Colon (tissue), 2 donors: ENCODE results near the gene SPG7.

ENCODE experiments used
- FAIRE-seq: peaks from 2 replicates; lab custom pipeline; 2012; peaks lifted over from hg19 to GRCh38; lab: Jason Lieb, UNC
- donor health status: control.
- donor health status: control.

Gene SPG7

DNA sequence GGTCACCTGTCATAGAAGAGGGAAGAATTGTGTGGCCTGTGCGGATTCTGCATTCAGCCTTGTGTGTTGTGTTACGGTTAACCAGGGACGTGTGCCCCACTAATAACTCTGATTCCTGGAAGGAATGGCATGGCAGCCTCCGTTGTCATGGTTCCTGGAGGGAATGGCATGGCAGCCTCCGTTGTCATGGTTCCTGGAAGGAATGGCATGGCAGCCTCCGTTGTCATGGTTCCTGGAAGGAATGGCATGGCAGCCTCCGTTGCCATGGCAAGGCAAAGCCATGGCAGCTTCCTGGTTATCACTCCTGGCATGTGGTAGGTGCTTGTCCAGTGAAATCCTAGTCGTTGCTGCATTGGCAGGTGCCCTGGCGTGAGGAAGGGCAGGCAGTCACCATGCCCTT lies 8.9 kb downstream of the SPG7 start:
- no peak for FAIRE-seq

DNA sequence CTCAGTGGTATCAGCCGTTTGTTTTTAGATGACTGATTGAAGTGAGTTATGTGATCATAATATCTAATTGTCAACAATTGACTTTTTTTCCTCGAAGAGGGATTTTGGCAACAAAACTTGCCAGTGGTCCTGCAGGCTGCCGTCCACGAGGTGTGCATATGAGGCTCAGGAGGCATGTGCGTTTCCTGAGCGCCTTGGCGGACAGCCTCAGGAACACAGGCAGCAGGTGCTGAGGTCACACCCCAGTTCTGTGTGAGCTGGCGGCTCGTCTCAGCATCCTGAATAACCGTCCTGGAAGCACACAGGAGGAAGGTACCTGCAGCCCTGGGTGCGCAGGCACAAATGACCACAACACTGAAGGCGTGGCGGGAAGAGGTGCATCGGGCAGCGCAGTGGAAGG lies 11.7 kb downstream of the SPG7 start:
- FAIRE-seq = no peak

DNA sequence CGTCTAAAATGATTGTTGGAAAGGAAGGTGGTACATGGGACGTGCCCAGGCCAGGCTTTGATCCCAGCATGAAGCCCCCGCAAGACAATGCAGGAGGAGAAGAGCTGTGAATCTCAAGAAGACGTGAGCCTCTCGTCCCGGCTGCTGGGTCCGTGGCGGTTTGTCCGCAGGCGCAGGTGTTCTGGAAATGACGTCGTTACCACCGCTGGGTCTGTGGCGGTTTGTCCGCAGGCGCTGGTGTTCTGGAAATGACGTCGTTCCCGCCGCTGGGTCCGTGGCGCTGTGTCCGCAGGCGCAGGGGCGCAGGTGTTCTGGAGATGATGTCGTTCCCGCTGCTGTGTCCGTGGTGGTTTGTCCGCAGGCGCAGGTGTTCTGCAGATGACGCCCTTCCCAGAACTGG lies 14.1 kb downstream of the SPG7 start:
- no peak for FAIRE-seq

DNA sequence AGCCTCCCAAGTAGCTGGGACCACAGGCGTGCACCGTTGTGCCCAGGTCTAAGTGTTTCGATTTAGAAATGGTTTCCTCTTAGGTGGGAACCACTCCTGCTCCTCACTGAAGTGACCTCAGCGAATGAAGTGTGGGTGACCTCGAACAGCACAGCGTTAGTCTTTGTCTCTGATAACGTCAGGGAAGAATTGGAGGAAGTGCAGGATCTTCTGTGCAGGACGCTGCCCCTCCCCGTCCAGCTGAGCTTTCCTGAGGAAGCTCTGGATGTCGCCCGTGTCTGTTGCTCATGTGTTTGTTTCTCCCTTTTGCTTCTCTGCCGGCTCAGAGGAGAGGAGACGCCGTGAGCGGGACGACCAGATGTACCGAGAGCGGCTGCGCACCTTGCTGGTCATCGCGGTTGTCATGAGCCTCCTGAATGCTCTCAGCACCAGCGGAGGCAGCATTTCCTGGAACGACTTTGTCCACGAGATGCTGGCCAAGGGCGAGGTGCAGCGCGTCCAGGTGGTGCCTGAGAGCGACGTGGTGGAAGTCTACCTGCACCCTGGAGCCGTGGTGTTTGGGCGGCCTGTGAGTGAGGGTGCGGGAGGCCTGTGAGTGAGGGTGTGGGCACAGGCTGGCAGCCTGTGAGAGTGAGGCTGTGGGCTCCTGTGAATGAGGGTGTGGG lies 15.6 kb downstream of the SPG7 start:
- FAIRE-seq = no peak

GRCh38 chr16:89525146-89525913 lies 17.1 kb downstream of the SPG7 start:
- no peak for FAIRE-seq

DNA sequence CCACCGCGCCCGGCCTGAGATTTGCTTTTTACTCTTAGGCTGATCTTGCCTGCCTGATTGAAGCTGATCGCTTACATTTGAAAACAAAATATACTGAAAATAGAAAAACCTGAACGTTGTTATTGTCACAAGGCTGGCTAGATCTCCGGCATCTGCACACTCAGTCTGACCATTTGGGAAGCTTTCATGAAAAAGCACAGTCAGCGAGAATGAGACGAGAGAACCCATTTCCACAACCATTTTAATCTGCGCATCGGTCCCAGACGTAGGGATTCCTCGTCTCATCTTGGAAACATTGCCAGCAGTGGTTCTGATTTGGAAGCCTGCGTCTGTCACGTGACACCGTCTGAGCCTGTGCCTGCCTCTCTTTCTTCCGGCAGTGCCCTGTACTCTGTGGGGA lies 20.9 kb downstream of the SPG7 start:
- no peak for FAIRE-seq

DNA sequence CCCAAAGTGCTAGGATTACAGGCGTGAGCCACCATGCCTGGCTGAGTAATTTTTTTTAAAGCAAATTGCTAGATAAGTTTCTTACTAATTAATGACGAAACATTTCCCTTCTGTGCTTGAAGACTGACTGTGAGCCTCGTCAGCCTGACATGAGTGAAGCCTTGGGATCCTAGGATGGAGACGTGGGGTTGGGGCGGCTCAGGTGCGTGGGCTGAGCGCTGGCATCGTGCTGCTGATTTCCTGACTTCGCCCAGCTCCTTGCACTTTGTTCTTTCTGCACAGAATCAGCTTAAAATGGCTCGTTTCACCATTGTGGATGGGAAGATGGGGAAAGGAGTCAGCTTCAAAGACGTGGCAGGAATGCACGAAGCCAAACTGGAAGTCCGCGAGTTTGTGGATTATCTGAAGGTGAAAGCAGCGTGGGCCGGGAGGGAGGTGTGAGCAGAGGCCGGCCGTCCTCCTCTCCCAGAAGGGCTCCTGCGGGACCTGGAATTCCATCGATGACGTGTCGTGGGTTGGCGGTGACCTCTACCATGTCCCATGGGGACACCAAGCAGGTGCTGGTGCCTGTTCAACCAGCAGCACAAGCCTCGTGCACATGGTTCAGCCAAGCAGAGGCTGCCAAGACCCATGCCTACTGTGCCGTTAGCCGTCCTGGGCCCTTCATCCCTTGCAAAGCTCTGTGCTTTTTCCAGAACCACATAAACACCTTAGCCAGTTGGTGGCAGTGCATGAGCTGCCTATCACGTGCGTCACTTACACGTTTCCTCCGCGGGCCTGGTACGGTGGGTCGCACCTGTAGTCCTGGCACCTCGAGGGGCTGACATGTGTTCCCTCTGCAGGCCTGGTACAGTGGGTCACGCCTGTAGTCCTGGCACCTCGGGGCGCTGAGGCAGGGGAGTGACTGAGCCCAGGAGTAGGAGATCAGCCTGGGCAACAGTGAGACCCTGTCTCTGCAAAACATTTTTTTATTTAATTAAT lies 22.5 kb downstream of the SPG7 start:
- no peak for FAIRE-seq

DNA sequence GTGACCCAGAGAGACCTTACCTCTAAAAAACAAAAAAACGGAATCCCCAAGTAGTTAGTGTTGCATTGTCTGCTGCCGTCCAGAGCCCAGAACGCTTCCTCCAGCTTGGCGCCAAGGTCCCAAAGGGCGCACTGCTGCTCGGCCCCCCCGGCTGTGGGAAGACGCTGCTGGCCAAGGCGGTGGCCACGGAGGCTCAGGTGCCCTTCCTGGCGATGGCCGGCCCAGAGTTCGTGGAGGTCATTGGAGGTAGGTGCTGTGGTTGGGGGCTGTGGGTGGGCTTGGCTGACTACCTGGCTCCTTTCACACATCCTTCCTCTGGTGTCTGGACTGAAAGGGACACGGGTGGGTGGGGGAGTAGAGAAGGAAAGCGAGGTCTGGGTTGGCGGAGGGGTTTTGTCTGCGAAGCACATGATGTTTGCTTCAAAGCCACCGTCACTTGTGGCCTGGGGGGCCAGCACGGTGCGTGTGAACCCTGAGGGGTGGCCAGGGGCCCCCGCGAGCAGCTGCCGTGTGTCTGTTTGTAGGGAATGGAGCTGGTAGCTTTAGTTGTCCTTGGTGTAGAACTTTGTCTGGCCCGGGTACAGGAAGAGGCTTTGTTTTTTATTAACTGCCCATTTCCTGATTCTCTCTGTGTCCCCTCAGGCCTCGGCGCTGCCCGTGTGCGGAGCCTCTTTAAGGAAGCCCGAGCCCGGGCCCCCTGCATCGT lies 23.8 kb downstream of the SPG7 start:
- FAIRE-seq = no peak

DNA sequence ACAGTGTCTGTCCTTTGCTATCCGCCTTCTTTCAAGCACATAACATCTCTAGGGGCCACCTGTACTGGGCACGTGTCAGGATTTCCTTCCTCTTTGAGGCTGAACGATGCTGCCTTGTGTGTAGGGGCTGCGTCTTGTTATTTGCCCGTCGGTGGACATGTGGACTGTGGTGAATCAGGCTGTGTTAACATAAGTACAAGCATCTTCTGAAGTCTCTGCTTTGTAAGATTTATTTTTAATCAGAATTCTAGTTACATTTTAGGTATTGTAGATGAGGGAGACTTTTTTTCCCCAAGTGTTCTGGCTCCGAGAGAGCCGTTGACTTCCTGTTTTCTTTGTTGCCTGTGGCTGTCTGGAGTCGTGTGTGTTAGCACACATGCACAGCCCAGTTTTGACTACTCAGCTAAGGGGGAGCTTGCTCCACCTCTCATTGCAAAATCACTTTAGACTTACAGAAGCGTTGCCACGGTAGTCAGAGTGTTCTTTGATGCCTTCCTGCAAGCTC lies 26.1 kb downstream of the SPG7 start:
- FAIRE-seq = no peak

DNA sequence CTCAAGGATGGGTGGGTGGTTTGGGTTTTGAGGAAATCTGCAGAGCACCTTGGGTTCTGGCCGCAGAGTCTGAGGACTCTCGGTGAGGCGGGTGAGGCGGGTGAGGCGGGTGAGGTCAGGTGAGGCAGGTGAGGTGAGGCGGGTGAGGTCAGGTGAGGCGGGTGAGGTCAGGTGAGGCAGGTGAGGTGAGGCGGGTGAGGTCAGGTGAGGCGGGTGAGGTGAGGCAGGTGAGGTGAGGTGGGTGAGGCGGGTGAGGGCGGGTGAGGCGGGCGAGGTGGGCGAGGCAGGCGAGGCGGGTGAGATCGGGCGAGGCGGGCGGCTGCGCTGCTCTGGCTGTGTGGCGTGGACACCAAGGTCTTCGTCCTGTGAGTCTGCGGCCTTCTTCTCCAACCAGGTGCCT lies 28.2 kb downstream of the SPG7 start:
- FAIRE-seq = no peak

DNA sequence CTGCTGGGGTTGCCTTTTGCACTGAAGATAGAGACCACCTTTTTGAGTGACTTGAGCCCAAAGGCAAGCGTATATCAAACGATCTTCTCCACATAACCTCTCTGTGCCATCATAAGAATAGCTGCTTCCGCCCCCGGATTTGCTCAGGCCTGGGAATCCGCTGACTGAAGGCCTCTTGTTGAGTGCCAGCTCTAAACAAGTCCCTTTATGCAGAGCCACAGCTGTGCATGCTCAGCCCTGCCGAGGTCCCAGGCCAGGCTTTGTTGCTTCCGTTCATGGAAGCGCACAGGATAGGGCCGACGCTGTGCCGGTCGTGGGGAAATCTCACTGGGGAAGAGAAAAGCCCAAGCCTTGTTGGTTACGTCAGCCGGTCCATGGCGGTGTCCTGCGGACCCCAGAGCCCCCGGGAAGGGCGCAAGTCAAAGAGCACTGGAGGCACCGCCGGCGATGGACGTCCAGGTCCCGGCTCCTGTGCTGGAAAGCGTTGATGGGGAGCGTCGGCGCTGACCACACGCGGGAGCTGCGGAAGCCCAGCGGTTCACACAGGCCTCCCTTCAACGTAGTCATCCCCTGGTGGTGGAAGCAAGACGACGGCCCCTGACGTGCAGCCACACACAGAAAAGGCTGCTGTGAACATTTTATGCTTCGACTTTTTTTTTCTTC lies 28.8 kb downstream of the SPG7 start:
- FAIRE-seq = no peak

DNA sequence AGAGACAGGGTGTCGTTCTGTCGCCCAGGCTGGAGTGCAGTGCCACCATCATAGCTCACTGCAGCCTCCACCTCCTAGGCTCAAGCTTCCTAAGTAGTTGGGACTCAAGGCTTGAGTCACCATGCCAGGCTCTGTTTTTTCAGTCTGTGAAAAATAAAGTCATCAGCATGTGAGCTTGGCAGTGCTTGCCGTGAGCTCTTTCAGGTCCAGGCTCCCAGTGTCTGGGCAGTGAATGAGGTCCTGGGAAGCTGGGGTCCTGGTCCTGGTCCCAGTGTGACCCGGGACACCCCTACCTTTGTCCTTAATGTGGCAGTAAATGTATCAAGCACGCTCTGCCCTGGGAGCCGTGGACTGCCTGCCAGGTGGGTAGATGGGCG lies 29.3 kb downstream of the SPG7 start:
- no peak for FAIRE-seq

DNA sequence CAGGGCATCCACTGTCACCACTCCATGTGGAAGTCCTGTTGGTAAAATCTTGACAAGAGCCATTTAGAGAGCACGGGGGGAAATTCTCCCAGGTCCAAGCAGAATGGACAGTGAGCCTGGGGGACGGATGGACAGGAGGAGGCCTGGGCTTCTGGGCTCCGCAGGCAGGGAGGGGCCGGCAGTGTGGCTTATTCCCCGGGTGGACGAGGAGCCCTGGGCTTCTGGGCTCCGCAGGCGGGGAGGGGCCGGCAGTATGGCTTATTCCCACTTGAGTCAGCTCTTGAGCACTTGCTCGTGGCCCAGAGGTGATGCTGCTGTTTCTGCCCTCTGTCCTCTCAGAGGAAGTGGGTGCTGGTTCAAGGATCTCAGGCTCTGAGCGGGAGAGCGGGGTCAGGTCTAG lies 30.1 kb downstream of the SPG7 start:
- FAIRE-seq = no peak

DNA sequence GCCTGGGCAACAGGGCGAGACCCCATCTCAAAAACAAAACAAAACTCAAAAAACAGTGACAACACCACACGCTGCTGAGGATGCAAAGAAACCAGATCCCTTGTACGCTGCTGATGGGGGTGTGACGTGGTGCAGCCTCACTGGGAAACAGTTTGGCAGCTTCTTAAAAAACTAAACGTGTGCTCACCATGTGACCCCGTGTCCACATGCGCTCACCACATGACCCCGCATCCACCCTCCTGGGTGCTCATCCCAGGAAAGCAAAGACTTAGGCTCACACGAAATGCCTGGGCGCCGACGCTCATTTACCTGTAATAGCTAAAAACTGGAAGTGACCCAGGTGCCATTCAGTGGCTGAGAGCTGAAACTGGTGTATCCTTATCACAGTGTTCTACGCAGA lies 32.4 kb downstream of the SPG7 start:
- no peak for FAIRE-seq

DNA sequence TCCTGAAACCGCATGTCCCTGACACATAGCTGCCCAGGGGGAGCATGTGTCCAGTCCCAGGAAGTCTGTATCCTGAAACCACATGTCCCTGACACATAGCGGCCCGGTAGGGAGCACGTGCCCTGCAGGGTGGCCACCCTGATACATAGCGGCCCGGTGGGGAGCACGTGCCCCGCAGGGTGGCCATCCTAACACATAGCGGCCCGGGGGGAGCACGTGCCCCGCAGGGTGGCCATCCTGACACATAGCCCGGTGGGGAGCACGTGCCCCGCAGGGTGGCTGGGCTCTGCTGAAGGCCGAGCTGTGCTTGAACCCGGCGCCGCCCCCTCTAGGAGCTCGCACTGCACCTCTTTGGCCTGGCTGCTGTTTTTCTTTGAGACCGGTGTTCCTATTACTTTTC lies 33.6 kb downstream of the SPG7 start:
- no peak for FAIRE-seq

GRCh38 chr16:89544113-89544512 lies 35.9 kb downstream of the SPG7 start:
- no peak for FAIRE-seq

- FAIRE-seq = no peak
Observed at GRCh38 chr16:89544713-89545043, 36.5 kb downstream of the SPG7 start.

GRCh38 chr16:89545044-89545830 lies 37.0 kb downstream of the SPG7 start:
- FAIRE-seq = no peak

DNA sequence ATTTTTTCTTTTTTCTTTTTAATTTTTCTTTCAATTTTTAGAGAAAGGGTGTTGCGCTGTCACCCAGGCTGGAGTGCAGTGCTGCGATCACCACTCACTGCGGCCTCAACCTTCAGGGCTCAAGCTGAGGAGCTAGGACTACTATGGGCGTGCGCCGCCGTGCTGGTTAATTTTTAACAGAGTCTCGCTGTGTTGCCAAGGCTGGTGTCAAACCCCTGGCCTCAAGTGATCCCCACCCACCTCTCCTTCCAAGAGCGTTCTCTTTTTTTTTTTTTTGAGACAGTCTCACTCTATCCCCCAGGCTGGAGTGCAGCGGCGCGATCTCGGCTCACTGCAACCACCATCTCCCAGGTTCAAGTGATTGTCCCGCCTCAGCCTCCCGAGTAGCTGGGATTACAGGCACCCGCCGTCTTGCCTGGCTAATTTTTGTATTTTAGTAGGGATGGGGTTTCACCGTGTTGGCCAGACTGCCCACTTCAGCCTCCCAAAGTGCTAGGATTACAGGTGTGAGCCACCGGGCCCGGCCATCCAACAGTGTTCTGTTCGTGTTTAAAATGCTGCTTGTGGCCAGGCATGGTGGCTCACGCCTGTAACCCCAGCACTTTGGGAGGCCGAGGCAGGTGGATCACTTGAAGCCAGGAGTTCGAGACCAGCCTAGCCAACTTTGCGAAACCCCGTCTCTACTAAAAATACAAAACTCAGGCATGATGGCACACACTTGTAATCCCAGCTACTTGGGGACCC lies 37.8 kb downstream of the SPG7 start:
- FAIRE-seq = no peak

DNA sequence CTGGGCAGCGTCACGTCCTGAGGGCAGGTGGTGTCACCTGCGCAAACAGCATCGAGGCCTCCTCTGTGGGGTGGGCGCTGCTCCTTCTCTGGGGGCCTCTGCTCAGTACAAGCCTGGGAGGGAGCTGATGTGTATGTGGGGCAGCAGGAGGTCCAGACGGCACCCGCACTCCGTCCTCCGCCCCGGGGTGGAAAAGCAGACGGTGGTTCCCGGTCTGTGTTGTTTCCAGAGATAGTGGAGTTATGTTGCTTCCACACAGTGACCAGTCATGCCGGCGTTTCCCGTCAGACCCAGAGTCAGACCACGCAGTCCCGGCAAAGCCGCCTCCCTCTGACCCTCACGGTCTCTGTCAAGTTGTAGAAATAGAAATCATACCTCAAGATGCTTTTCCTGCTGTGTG lies 38.6 kb downstream of the SPG7 start:
- no peak for FAIRE-seq
